Sigmoid colon (tissue), 4 donors: ENCODE measurements around the gene YPEL2.

ENCODE experiments used
- EP300 ChIP-seq, 4 donors: sonication (generic); formaldehyde crosslinking; IDR thresholded peaks; one replicate each; pipeline ENCODE4 v1.6.1; 2017; ENCODE audit warnings: antibody characterized with exemption in 4 of 4
- TF ChIP-seq, protein P1 (sequence below), 4 experiments: fragments of 450-650 bp in 3 of 4; fragments of 200-600 bp in 1 of 4; IDR thresholded peaks; one replicate each; pipeline ENCODE4 v1.5.1; 2016 to 2019; ENCODE audit warnings: antibody characterized with exemption in 4 of 4, mild to moderate bottlenecking in 3 of 4, moderate library complexity in 2 of 4

DNA sequence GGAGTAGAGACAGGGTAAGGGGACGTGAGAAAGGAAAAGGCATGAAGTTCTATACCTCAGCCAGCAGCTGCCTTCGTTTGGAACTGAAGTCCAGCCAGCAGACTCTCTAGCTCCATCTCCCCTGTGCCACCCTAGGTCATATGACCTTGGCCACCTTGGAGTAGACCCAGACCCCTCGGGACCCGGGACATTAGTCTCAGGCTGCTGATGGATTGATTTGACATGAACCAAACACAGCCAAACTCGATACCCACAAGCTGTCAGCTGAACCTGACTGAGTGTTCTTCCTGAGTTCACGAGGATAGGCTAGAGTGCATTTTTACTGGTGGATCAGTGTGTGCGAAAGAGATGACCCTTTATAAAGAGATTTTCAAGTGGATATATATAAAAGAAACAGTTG, 68.5 kb downstream of the YPEL2 start:
- TF ChIP-seq, protein P1, sequence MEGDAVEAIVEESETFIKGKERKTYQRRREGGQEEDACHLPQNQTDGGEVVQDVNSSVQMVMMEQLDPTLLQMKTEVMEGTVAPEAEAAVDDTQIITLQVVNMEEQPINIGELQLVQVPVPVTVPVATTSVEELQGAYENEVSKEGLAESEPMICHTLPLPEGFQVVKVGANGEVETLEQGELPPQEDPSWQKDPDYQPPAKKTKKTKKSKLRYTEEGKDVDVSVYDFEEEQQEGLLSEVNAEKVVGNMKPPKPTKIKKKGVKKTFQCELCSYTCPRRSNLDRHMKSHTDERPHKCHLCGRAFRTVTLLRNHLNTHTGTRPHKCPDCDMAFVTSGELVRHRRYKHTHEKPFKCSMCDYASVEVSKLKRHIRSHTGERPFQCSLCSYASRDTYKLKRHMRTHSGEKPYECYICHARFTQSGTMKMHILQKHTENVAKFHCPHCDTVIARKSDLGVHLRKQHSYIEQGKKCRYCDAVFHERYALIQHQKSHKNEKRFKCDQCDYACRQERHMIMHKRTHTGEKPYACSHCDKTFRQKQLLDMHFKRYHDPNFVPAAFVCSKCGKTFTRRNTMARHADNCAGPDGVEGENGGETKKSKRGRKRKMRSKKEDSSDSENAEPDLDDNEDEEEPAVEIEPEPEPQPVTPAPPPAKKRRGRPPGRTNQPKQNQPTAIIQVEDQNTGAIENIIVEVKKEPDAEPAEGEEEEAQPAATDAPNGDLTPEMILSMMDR (IDR thresholded peaks at IDR 0.05) = no peak
- TF ChIP-seq EP300 (IDR thresholded peaks at IDR 0.05) = no peak
